T-helper 2 cell (primary cell): Measurements from ENCODE around the gene NDE1.

Source experiments
- DNase-seq, 5 experiments: peaks; one replicate each; pipeline versions ENCODE4 v3.0.0 to v3.0.0-alpha.2; 2012 to 2022

The NDE1 gene

DNA sequence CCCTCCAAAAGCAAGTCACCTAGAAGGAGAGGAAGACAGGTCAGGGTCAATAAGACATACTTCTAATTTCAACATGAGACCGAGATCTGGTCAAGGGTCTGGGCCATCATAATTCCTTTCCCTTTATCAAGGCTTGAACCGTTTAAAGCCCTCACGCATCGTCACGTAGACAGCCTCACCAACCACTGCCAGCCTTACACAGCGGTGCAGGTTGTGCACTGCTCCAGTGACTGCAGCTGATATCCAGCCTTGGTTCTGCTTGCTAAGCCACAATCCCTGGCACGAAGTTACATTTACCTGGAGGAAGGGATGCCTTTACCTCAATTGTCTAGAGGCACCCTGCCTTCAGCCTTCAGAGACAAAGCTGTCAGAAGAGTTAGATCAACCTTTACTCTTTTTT is 121.6 kb downstream of the NDE1 start:
- DNase-seq: no peak

- no peak for DNase-seq
Observed at GRCh38 chr16:15772579-15773293, 122.7 kb downstream of the NDE1 start.

DNA sequence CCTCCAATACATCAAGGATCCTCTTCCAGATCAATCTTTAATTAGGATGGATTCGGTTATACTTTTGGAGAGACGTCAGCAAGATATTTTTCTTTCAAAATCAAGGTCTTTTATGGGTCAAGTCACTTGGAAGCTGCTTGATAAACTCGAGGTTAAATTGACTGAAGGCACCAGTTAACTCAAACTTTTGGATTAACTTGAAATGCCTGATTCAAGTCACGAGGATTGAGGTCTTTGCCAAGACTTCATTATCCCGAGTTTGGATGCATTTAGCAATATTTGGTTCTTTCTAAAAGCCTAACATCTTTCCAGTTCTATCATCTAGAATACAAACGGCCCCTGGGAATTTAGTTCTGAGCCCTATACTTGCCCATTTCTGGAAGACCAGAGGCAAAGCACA is 123.9 kb downstream of the NDE1 start:
- no peak for DNase-seq

DNA sequence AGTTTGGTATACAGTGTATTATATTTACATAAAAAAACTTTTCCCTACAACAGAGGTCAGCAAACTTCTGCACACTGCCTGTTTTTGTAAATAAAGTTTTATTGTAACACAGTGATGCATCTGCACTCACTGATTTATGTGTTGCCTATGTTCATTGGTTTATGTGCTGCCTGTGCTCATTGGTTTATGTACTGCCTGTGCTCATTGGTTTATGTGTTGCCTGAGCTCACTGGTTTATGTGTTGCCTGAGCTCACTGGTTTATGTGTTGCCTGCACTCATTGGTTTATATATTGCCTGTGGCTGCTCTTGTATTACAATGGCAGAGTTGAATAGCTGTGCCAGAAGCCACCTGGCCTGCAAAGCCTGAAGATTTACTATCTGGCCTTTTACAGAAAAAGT is 125.2 kb downstream of the NDE1 start:
- DNase-seq: peak in 1 of 5 experiments; percentile 44

GRCh38 chr16:15775663-15776304 is 125.7 kb downstream of the NDE1 start:
- DNase-seq: no peak
